Panc1 (cell line): ENCODE results near the gene LSM8. TPM values are rescaled to one million over a fixed set of nuclear protein-coding genes. Genes with fewer than 3 reads are reported as not detected.
"Not testable (repeated sequence)": the region's sequence is repeated elsewhere in the genome, so short reads cannot be mapped to it uniquely, and the experiment has no call there.

Experiments used
- ATAC-seq: fragments of 200-7000 bp; cut with Tn5 transposase; 2 replicates; pipeline ENCODE4 v1.9.1; 2020; ENCODE audit warnings: mild to moderate bottlenecking, moderate library complexity
- Bru-seq: library from RNA; stranded (reverse); fragments of 400-500 nt; gene quantifications from one replicate; lab custom pipeline; 2021; lab: Mats Ljungman, UMichigan
- BruChase-seq, 2 experiments: library from RNA; stranded (reverse); fragments of 400-500 nt; gene quantifications; one replicate each; lab custom pipeline; 2021; lab: Mats Ljungman, UMichigan
- BruUV-seq: library from RNA; stranded (reverse); fragments of 400-500 nt; replicated peaks from 2 replicates; lab custom pipeline; 2021; lab: Mats Ljungman, UMichigan
- CTCF ChIA-PET: fragments of 300-600 bp; sonication (Branson Sonifier 250); formaldehyde crosslinking; loops from one replicate; lab custom pipeline; 2022; ENCODE audit warnings: antibody characterized with exemption; lab: Charles Lee
- POLR2A ChIA-PET: fragments of 300-600 bp; sonication (Branson Sonifier 250); formaldehyde crosslinking; loops from one replicate; lab custom pipeline; 2022; ENCODE audit warnings: antibody characterized with exemption; lab: Charles Lee
- DNase-seq: peaks from one replicate; pipeline ENCODE4 v3.0.0-alpha.2; 2010; ENCODE audit warnings: low read depth, low spot score
- H3K27ac ChIP-seq: 2 replicates; pipeline ENCODE4 v1.5.1; 2011; ENCODE audit warnings: mild to moderate bottlenecking, low read length, inconsistent platforms
- H3K27me3 ChIP-seq: fragments of 200-500 bp; sonication (Bioruptor generic); 2 replicates; pipeline ENCODE4 v1.6.0; 2014; ENCODE audit warnings: low read length, inconsistent platforms; ENCODE audit not compliant: control insufficient read depth, insufficient read depth
- H3K36me3 ChIP-seq: fragments of 200-500 bp; sonication (Bioruptor generic); 2 replicates; pipeline ENCODE4 v1.5.1; 2014; ENCODE audit warnings: inconsistent platforms, mild to moderate bottlenecking, low read length, moderate library complexity; ENCODE audit not compliant: control insufficient read depth, insufficient read depth
- H3K4me1 ChIP-seq: 2 replicates; pipeline ENCODE4 v1.5.1; 2011; ENCODE audit warnings: inconsistent platforms, mild to moderate bottlenecking, low read length, moderate library complexity; ENCODE audit not compliant: control insufficient read depth, insufficient read depth
- H3K4me3 ChIP-seq, 2 experiments: 2 replicates each; pipeline ENCODE4 v1.5.1; 2011 to 2012; ENCODE audit warnings: low read depth in 2 of 2, low read length in 2 of 2, mild to moderate bottlenecking in 2 of 2, inconsistent platforms in 1 of 2, moderate library complexity in 1 of 2
- H3K9me3 ChIP-seq: fragments of 200-500 bp; sonication (Bioruptor generic); 2 replicates; pipeline ENCODE4 v1.5.1; 2014; ENCODE audit warnings: low read depth, mild to moderate bottlenecking, inconsistent platforms, low read length, moderate library complexity; ENCODE audit not compliant: control insufficient read depth, insufficient read depth
- CTCF ChIP-seq: fragments of 450-650 bp; IDR thresholded peaks from 2 replicates; pipeline ENCODE4 v1.5.1; 2017; ENCODE audit warnings: mild to moderate bottlenecking
- POLR2AphosphoS5 ChIP-seq: IDR thresholded peaks from 2 replicates; pipeline ENCODE4 v1.6.1; 2012; ENCODE audit warnings: mild to moderate bottlenecking, low read depth, low read length, moderate library complexity
- REST ChIP-seq, 2 experiments: IDR thresholded peaks; 2 replicates each; pipeline ENCODE4 v1.6.1; 2011 to 2012; ENCODE audit warnings: low read depth in 2 of 2, control low read depth in 1 of 2, low read length in 1 of 2, mild to moderate bottlenecking in 1 of 2, moderate library complexity in 1 of 2; ENCODE audit not compliant: insufficient read depth in 1 of 2
- SIN3A ChIP-seq: IDR thresholded peaks from 2 replicates; pipeline ENCODE4 v1.6.1; 2012; ENCODE audit warnings: low read depth, mild to moderate bottlenecking, low read length, moderate library complexity, borderline replicate concordance; ENCODE audit not compliant: insufficient read depth
- TCF7L2 ChIP-seq: IDR thresholded peaks from 2 replicates; pipeline ENCODE4 v1.6.1; 2011; ENCODE audit warnings: mild to moderate bottlenecking, low read depth, low read length, inconsistent platforms
- in situ Hi-C: cut with HindIII; loops from 2 replicates; pipeline ENCODE4 v1.10.0; 2016; ENCODE audit warnings: low sequenced_read_pairs, low pct_unique_long_range_greater_than_20kb
- intact Hi-C: fragments of 100-400 bp; cut with micrococcal nuclease; formaldehyde crosslinking; loops from one replicate; pipeline ENCODE4 v1.10.0; 2022; ENCODE audit not compliant: unreplicated experiment
- long read RNA-seq: library from polyadenylated mRNA; unstranded; transcript quantifications from one replicate; pipeline ENCODE4 v2.0.0, GENCODE V29; 2021; ENCODE audit not compliant: unreplicated experiment
- polyA plus RNA-seq: library from polyadenylated mRNA; unstranded; fragments of >200 nt; gene quantifications from one replicate; pipeline ENCODE4 v1.2.1, GENCODE V29; 2012; ENCODE audit warnings: missing spikeins; ENCODE audit not compliant: insufficient read length
- total RNA-seq: library from RNA; stranded (reverse); gene quantifications from one replicate; pipeline ENCODE4 v1.2.1, GENCODE V29; 2021; ENCODE audit not compliant: unreplicated experiment

Gene LSM8
- total RNA-seq (27.9 TPM), Bru-seq, nascent RNA (percentile 96 among the genes with signal in this experiment), BruChase-seq, experiment 1, labeled RNA remaining after a 2-hour chase (percentile 93 among the genes with signal in this experiment), BruChase-seq, experiment 2, labeled RNA remaining after a 6-hour chase (percentile 90 among the genes with signal in this experiment)
- polyA plus RNA-seq: 30.9 TPM
- long read RNA-seq, transcript LSM8-201 (4 exons, 1,305 nt): major isoform, 29 of 52 reads
- long read RNA-seq, transcript LSM8-203 (3 exons, 1,920 nt): minor isoform, 8 of 52 reads
- long read RNA-seq, partial matches to known transcripts: 4 of 52 reads
- long read RNA-seq, other reads (novel, unspliced or antisense): 11 of 52 reads

DNA sequence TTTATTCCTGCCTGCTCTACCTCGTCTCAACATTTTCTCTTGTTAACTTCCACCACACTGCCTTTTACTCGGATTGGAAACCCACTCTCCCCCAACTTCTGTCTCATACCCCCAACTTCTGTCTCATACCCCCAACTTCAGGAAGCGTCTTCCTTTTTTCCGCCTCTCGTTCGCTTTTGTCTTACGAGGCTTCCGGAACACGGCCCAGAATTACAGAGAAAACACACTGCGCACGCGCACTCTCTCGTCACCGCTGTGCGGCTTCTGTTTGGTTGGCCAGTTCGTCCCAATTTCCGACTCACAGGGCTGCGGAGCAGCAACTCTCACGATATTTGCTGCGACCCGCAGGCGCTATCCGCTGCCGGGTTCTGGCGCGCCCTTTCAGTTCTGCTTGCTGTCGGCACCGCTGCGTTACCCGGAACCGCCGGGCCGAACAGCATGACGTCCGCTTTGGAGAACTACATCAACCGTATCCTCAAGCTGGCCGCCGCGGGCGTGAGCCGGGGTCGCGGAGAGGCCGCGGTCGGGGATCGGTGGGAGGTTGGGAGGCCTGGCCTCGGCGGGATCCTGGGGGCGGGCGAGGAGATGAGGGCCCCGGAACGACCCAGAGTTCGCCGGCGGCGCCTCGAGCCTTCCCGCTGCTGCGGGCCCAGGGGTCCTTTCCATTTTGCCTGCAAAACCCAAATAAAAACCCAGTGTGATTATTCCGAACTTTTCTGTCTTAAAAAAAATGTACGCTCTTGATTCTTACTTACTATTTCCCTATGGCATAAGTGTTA lies at the start of gene LSM8:
LSM8 (plus strand) TSS at position 379 of the 779 bp plus-strand sequence; CDS start at position 439, 60 bp downstream.
- CTCF ChIA-PET: no interaction called here
- BruUV-seq: no TSS peak
- intact Hi-C loops (no loop called here), in situ Hi-C loops (no loop called here)
- DNase-seq (peak; percentile 99), ATAC-seq (peak; percentile 99)
- Histone ChIP-seq H3K27me3 (no peaks in the 10 kb centered on the region), H3K9me3 (no peaks in the 10 kb centered on the region), H3K27ac (peak within 1 kb of the TSS; percentile 99), H3K4me3 (peak within 1 kb of the TSS; percentile 89 to 90), H3K4me1 (peaks cover 15% of the 10 kb centered on the region), H3K36me3 (peaks cover 22% of the 10 kb centered on the region)
- POLR2A ChIA-PET: no interaction called here
- TF ChIP-seq SIN3A: peak; percentile 83
- no peak for TF ChIP-seq TCF7L2
- no peak for TF ChIP-seq CTCF
- no peak; a peak in 2 of 4 replicates for TF ChIP-seq REST (IDR thresholded peaks at IDR 0.05; ENCODE audit: insufficient read depth in 1 of 2, low read depth in 2 of 2, low read length in 1 of 2)
- peak; percentile 92 for TF ChIP-seq POLR2AphosphoS5

- H3K9me3 ChIP-seq, CTCF ChIA-PET, ATAC-seq, H3K4me3 ChIP-seq, intact Hi-C loops, H3K4me1 ChIP-seq, H3K36me3 ChIP-seq, POLR2A ChIA-PET, BruUV-seq, H3K27ac ChIP-seq, H3K27me3 ChIP-seq, DNase-seq, in situ Hi-C loops: not testable (repeated sequence)
Observed at GRCh38 chr7:118134420-118134819, 49.5 kb upstream of the LSM8 start.
